Measurements from ENCODE around the gene MFSD6.

GRCh38 chr2:190380962-190381412 lies 27.2 kb upstream of the MFSD6 start:
- TF ChIP-seq POLR2A (IDR thresholded peaks at IDR 0.05; ENCODE audit: low read length) (no peak), GATA1 (IDR thresholded peaks at IDR 0.05; ENCODE audit: low read depth, low read length) (no peak)
